Neural progenitor cell (in vitro differentiated cells): ENCODE results near the gene TMEM233.

Source experiments
- EZH2 ChIP-seq: fragments of 200-600 bp; sonication (generic); IDR thresholded peaks from 2 replicates; pipeline ENCODE4 v1.6.1; 2017; ENCODE audit warnings: antibody characterized with exemption, mild to moderate bottlenecking, moderate library complexity
- TF ChIP-seq, protein P1 (sequence below): fragments of 200-600 bp; sonication (generic); IDR thresholded peaks from 2 replicates; pipeline ENCODE4 v1.5.1; 2017; ENCODE audit warnings: antibody characterized with exemption, mild to moderate bottlenecking

- TF ChIP-seq, protein P1, sequence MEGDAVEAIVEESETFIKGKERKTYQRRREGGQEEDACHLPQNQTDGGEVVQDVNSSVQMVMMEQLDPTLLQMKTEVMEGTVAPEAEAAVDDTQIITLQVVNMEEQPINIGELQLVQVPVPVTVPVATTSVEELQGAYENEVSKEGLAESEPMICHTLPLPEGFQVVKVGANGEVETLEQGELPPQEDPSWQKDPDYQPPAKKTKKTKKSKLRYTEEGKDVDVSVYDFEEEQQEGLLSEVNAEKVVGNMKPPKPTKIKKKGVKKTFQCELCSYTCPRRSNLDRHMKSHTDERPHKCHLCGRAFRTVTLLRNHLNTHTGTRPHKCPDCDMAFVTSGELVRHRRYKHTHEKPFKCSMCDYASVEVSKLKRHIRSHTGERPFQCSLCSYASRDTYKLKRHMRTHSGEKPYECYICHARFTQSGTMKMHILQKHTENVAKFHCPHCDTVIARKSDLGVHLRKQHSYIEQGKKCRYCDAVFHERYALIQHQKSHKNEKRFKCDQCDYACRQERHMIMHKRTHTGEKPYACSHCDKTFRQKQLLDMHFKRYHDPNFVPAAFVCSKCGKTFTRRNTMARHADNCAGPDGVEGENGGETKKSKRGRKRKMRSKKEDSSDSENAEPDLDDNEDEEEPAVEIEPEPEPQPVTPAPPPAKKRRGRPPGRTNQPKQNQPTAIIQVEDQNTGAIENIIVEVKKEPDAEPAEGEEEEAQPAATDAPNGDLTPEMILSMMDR = no peak
- no peak for TF ChIP-seq EZH2
Measured at GRCh38 chr12:119589097-119589496, 4.5 kb upstream of the TMEM233 start.
